Natural killer cell (primary cell): ENCODE results near the gene IRGQ. TPM values are rescaled to one million over a fixed set of nuclear protein-coding genes. Genes with fewer than 3 reads are reported as not detected.

ENCODE experiments used
- ATAC-seq, 3 donors: fragments of 150-1000 bp in 2 of 3; fragments of 200-7000 bp in 1 of 3; cut with Tn5 transposase; 1 replicate in 1 of 3; 2 replicates in 2 of 3; pipeline ENCODE4 v1.10.0; 2021; ENCODE audit warnings: mild to moderate bottlenecking in 2 of 3, moderate library complexity in 2 of 3
- DNase-seq, 2 donors: peaks; one replicate each; pipeline versions ENCODE4 v3.0.0 to v3.0.0-alpha.2; 2013 to 2021; ENCODE audit warnings: mixed read lengths in 1 of 2
- H3K27ac ChIP-seq: one replicate; pipeline ENCODE4 v1.5.1; 2013; ENCODE audit warnings: mild to moderate bottlenecking, low read length
- H3K27me3 ChIP-seq: one replicate; pipeline ENCODE4 v1.6.1; 2013; ENCODE audit warnings: low read length; ENCODE audit not compliant: control insufficient read depth, insufficient read depth
- H3K36me3 ChIP-seq: one replicate; pipeline ENCODE4 v1.6.1; 2013; ENCODE audit warnings: low read length; ENCODE audit not compliant: control insufficient read depth, insufficient read depth
- H3K4me1 ChIP-seq: one replicate; pipeline ENCODE4 v1.6.1; 2013; ENCODE audit warnings: low read length; ENCODE audit not compliant: control insufficient read depth, insufficient read depth
- H3K4me3 ChIP-seq: one replicate; pipeline ENCODE4 v1.5.1; 2013; ENCODE audit warnings: low read length
- H3K9me3 ChIP-seq: one replicate; pipeline ENCODE4 v1.6.1; 2013; ENCODE audit warnings: low read length; ENCODE audit not compliant: control insufficient read depth, insufficient read depth
- H3K27ac Mint-ChIP-seq, 2 donors: one replicate each; pipeline ENCODE4 v1.8.0; 2022; ENCODE audit warnings: mild to moderate bottlenecking in 2 of 2, mixed read lengths in 2 of 2, moderate library complexity in 1 of 2
- H3K27me3 Mint-ChIP-seq, 2 donors: one replicate each; pipeline ENCODE4 v1.8.0; 2022; ENCODE audit warnings: low read depth in 2 of 2, mixed read lengths in 2 of 2
- H3K36me3 Mint-ChIP-seq: one replicate; pipeline ENCODE4 v1.8.0; 2022; ENCODE audit warnings: mixed read lengths
- H3K4me1 Mint-ChIP-seq, 2 donors: one replicate each; pipeline ENCODE4 v1.8.0; 2022; ENCODE audit warnings: mixed read lengths in 2 of 2
- H3K4me3 Mint-ChIP-seq: one replicate; pipeline ENCODE4 v1.8.0; 2022; ENCODE audit warnings: mild to moderate bottlenecking, moderate library complexity, mixed read lengths
- H3K9me3 Mint-ChIP-seq, 2 donors: one replicate each; pipeline ENCODE4 v1.8.0; 2022; ENCODE audit warnings: mixed read lengths in 2 of 2
- CTCF ChIP-seq: fragments of 200-600 bp; IDR thresholded peaks from one replicate; pipeline ENCODE4 v1.8.0; 2022; ENCODE audit warnings: antibody characterized with exemption
- WGBS: methylation state at CpG from one replicate; pipeline ENCODE4 v1.1.7; 2013; ENCODE audit warnings: missing lambda C conversion rate; ENCODE audit not compliant: insufficient coverage; 5-methylcytosine and 5-hydroxymethylcytosine counted together
- intact Hi-C: fragments of 100-400 bp; cut with micrococcal nuclease; formaldehyde crosslinking; loops from one replicate; pipeline ENCODE4 v1.14.2; 2022
- total RNA-seq, 4 donors: library from RNA; stranded (reverse); fragments of 120-200 nt in 1 of 4; gene quantifications; one replicate each; pipeline versions ENCODE4 v1.2.3 to v1.2.4, GENCODE V29; 2013 to 2022

Gene IRGQ
- total RNA-seq, 3 donors from 2014 or later (not counting 1 experiment from before 2014, with no cell fraction given) = 28.5 to 43.7 (median 32.2) TPM

- no peaks in the 10 kb centered on the region for H3K9me3 ChIP-seq
- H3K27me3 Mint-ChIP-seq = peaks cover 0 to 16% of the 10 kb centered on the region in 2 donors
- no peaks in the 10 kb centered on the region for H3K9me3 Mint-ChIP-seq
- no peak for TF ChIP-seq CTCF
- H3K36me3 Mint-ChIP-seq = no peaks in the 10 kb centered on the region
- no peak overlapping the region for H3K4me3 ChIP-seq
- H3K27ac Mint-ChIP-seq = no peak overlapping the region
- intact Hi-C loops = no loop called here
- peaks cover 4% of the 10 kb centered on the region for H3K27me3 ChIP-seq
- no peak overlapping the region for H3K4me3 Mint-ChIP-seq
- no peak for DNase-seq
- H3K27ac ChIP-seq = no peak overlapping the region
- H3K36me3 ChIP-seq = no peaks in the 10 kb centered on the region
- peaks cover 0 to 32% of the 10 kb centered on the region in 2 donors for H3K4me1 Mint-ChIP-seq
- ATAC-seq = no peak
- WGBS = 56% methylated on average over 17 of the region's 17 CpGs
- H3K4me1 ChIP-seq = peaks cover 11% of the 10 kb centered on the region
These were observed 30.9 kb upstream of the IRGQ start for GRCh38 chr19:43626838-43627237.

- peaks cover 0 to 16% of the 10 kb centered on the region in 2 donors for H3K27me3 Mint-ChIP-seq
- H3K27ac Mint-ChIP-seq = no peak overlapping the region
These were observed 30.1 kb upstream of the IRGQ start for GRCh38 chr19:43625918-43626579.

GRCh38 chr19:43624933-43625332, 29.0 kb upstream of the IRGQ start:
- Mint-ChIP-seq H3K4me1 (peaks cover 11 to 42% of the 10 kb centered on the region in 2 donors), H3K27ac (no peak overlapping the region), H3K9me3 (no peaks in the 10 kb centered on the region), H3K4me3 (no peak overlapping the region), H3K27me3 (peaks cover 0 to 16% of the 10 kb centered on the region in 2 donors), H3K36me3 (no peaks in the 10 kb centered on the region)
- no peak overlapping the region for H3K4me3 ChIP-seq
- WGBS = 7% methylated on average over 30 of the region's 30 CpGs
- no peaks in the 10 kb centered on the region for H3K9me3 ChIP-seq
- no peaks in the 10 kb centered on the region for H3K36me3 ChIP-seq
- TF ChIP-seq CTCF = peak; percentile 46
- H3K4me1 ChIP-seq = peaks cover 16% of the 10 kb centered on the region
- intact Hi-C loops = no loop called here
- peaks cover 4% of the 10 kb centered on the region for H3K27me3 ChIP-seq
- ATAC-seq = peak; percentile 82 to 92 (median 90)
- H3K27ac ChIP-seq = no peak overlapping the region
- DNase-seq = peak; percentile 66 to 92

More at GRCh38 chr19:43625918-43626579, 30.1 kb upstream of the IRGQ start:
- no peaks in the 10 kb centered on the region for H3K36me3 ChIP-seq
- Mint-ChIP-seq H3K4me3 (no peak overlapping the region), H3K9me3 (no peaks in the 10 kb centered on the region), H3K36me3 (no peaks in the 10 kb centered on the region), H3K4me1 (peaks cover 0 to 32% of the 10 kb centered on the region in 2 donors)
- peaks cover 4% of the 10 kb centered on the region for H3K27me3 ChIP-seq
- no peak overlapping the region for H3K27ac ChIP-seq
- H3K4me3 ChIP-seq = no peak overlapping the region
- peak in 1 of 2 donors; percentile 37 for DNase-seq
- intact Hi-C loops = no loop called here
- peak in 1 of 3 donors; percentile 30 for ATAC-seq
- 79% methylated on average over 30 of the region's 32 CpGs for WGBS
- TF ChIP-seq CTCF = no peak
- no peaks in the 10 kb centered on the region for H3K9me3 ChIP-seq
- H3K4me1 ChIP-seq = peaks cover 11% of the 10 kb centered on the region
